HEK293 (cell line): ENCODE measurements around the gene KEAP1.

ENCODE experiments used
- GLI4 ChIP-seq: fragments of 450-650 bp; formaldehyde crosslinking; IDR thresholded peaks from 2 replicates; pipeline ENCODE4 v1.5.1; 2016; ENCODE audit warnings: missing biosample characterization, missing genetic modification characterization
- GLIS2 ChIP-seq: fragments of 450-650 bp; formaldehyde crosslinking; IDR thresholded peaks from 2 replicates; pipeline ENCODE4 v1.5.1; 2016; ENCODE audit warnings: missing biosample characterization, missing genetic modification characterization
- HOXD13 ChIP-seq: sonication (generic); formaldehyde crosslinking; IDR thresholded peaks from 2 replicates; pipeline ENCODE4 v1.8.0; 2022; ENCODE audit warnings: missing genetic modification reagents, borderline replicate concordance
- MYNN ChIP-seq: fragments of 450-650 bp; formaldehyde crosslinking; IDR thresholded peaks from 2 replicates; pipeline ENCODE4 v1.5.1; 2016; ENCODE audit warnings: missing biosample characterization, missing genetic modification characterization, borderline replicate concordance
- OSR2 ChIP-seq: fragments of 450-650 bp; formaldehyde crosslinking; IDR thresholded peaks from 2 replicates; pipeline ENCODE4 v1.5.1; 2016; ENCODE audit warnings: missing biosample characterization, missing genetic modification characterization
- REPIN1 ChIP-seq: fragments of 450-650 bp; formaldehyde crosslinking; IDR thresholded peaks from 2 replicates; pipeline ENCODE4 v1.5.1; 2017; ENCODE audit warnings: missing biosample characterization, missing genetic modification characterization, low read depth
- SP7 ChIP-seq: fragments of 450-650 bp; formaldehyde crosslinking; IDR thresholded peaks from 2 replicates; pipeline ENCODE4 v1.5.1; 2016; ENCODE audit warnings: missing biosample characterization, missing genetic modification characterization
- ZBTB17 ChIP-seq: fragments of 450-650 bp; formaldehyde crosslinking; IDR thresholded peaks from 2 replicates; pipeline ENCODE4 v1.5.1; 2016; ENCODE audit warnings: missing biosample characterization, missing genetic modification characterization
- ZBTB21 ChIP-seq: fragments of 450-650 bp; formaldehyde crosslinking; IDR thresholded peaks from 2 replicates; pipeline ENCODE4 v1.5.1; 2017; ENCODE audit warnings: missing biosample characterization, missing genetic modification characterization
- ZFP69B ChIP-seq: fragments of 450-650 bp; formaldehyde crosslinking; IDR thresholded peaks from 2 replicates; pipeline ENCODE4 v1.5.1; 2016; ENCODE audit warnings: missing biosample characterization, missing genetic modification characterization
- ZIC2 ChIP-seq: fragments of 450-650 bp; formaldehyde crosslinking; IDR thresholded peaks from 2 replicates; pipeline ENCODE4 v1.5.1; 2016; ENCODE audit warnings: missing biosample characterization, missing genetic modification characterization
- ZNF138 ChIP-seq: fragments of 450-650 bp; formaldehyde crosslinking; IDR thresholded peaks from 2 replicates; pipeline ENCODE4 v1.5.1; 2016; ENCODE audit warnings: missing biosample characterization, missing genetic modification characterization, borderline replicate concordance
- ZNF169 ChIP-seq: fragments of 450-650 bp; formaldehyde crosslinking; IDR thresholded peaks from 2 replicates; pipeline ENCODE4 v1.5.1; 2016; ENCODE audit warnings: missing biosample characterization, missing genetic modification characterization
- ZNF335 ChIP-seq: fragments of 450-650 bp; formaldehyde crosslinking; conservative IDR thresholded peaks from 2 replicates; pipeline ENCODE4 v1.5.1; 2016; ENCODE audit warnings: missing biosample characterization, missing genetic modification characterization
- ZNF37A ChIP-seq: fragments of 450-650 bp; IDR thresholded peaks from 2 replicates; pipeline ENCODE4 v1.5.1; 2018; ENCODE audit warnings: missing biosample characterization, missing genetic modification characterization
- ZNF423 ChIP-seq: fragments of 450-650 bp; formaldehyde crosslinking; IDR thresholded peaks from 2 replicates; pipeline ENCODE4 v1.5.1; 2016; ENCODE audit warnings: missing biosample characterization, missing genetic modification characterization
- ZNF558 ChIP-seq: fragments of 450-650 bp; formaldehyde crosslinking; IDR thresholded peaks from 2 replicates; pipeline ENCODE4 v1.5.1; 2016; ENCODE audit warnings: missing biosample characterization, missing genetic modification characterization
- ZNF621 ChIP-seq: fragments of 450-650 bp; formaldehyde crosslinking; IDR thresholded peaks from 2 replicates; pipeline ENCODE4 v1.5.1; 2017; ENCODE audit warnings: missing biosample characterization, missing genetic modification characterization
- ZNF629 ChIP-seq: fragments of 450-650 bp; formaldehyde crosslinking; IDR thresholded peaks from 2 replicates; pipeline ENCODE4 v1.5.1; 2017; ENCODE audit warnings: missing biosample characterization, missing genetic modification characterization
- ZNF747 ChIP-seq: fragments of 450-650 bp; formaldehyde crosslinking; IDR thresholded peaks from 2 replicates; pipeline ENCODE4 v1.5.1; 2016; ENCODE audit warnings: missing biosample characterization, missing genetic modification characterization
- ZXDB ChIP-seq: fragments of 450-650 bp; formaldehyde crosslinking; IDR thresholded peaks from 2 replicates; pipeline ENCODE4 v1.5.1; 2016; ENCODE audit warnings: missing biosample characterization, missing genetic modification characterization
- TF ChIP-seq, protein P1 (sequence below): fragments of 450-650 bp; formaldehyde crosslinking; IDR thresholded peaks from 2 replicates; pipeline ENCODE4 v1.5.1; 2016; ENCODE audit warnings: missing biosample characterization, missing genetic modification characterization
- TF ChIP-seq, protein P2 (sequence below): fragments of 450-650 bp; formaldehyde crosslinking; IDR thresholded peaks from 2 replicates; pipeline ENCODE4 v1.5.1; 2016; ENCODE audit warnings: missing biosample characterization, missing genetic modification characterization
- TF ChIP-seq, protein P3 (sequence below): fragments of 450-650 bp; formaldehyde crosslinking; IDR thresholded peaks from 2 replicates; pipeline ENCODE4 v1.5.1; 2016; ENCODE audit warnings: missing biosample characterization, missing genetic modification characterization, low read depth
- TF ChIP-seq, protein P4 (sequence below): fragments of 450-650 bp; IDR thresholded peaks from 2 replicates; pipeline ENCODE4 v1.5.1; 2018; ENCODE audit warnings: missing biosample characterization, missing genetic modification characterization
- TF ChIP-seq, protein P5 (sequence below): fragments of 450-650 bp; formaldehyde crosslinking; IDR thresholded peaks from 2 replicates; pipeline ENCODE4 v1.5.1; 2016; ENCODE audit warnings: missing biosample characterization, missing genetic modification characterization
- TF ChIP-seq, protein P6 (sequence below): fragments of 450-650 bp; formaldehyde crosslinking; IDR thresholded peaks from 2 replicates; pipeline ENCODE4 v1.5.1; 2017; ENCODE audit warnings: missing biosample characterization, missing genetic modification characterization

KEAP1 gene

DNA sequence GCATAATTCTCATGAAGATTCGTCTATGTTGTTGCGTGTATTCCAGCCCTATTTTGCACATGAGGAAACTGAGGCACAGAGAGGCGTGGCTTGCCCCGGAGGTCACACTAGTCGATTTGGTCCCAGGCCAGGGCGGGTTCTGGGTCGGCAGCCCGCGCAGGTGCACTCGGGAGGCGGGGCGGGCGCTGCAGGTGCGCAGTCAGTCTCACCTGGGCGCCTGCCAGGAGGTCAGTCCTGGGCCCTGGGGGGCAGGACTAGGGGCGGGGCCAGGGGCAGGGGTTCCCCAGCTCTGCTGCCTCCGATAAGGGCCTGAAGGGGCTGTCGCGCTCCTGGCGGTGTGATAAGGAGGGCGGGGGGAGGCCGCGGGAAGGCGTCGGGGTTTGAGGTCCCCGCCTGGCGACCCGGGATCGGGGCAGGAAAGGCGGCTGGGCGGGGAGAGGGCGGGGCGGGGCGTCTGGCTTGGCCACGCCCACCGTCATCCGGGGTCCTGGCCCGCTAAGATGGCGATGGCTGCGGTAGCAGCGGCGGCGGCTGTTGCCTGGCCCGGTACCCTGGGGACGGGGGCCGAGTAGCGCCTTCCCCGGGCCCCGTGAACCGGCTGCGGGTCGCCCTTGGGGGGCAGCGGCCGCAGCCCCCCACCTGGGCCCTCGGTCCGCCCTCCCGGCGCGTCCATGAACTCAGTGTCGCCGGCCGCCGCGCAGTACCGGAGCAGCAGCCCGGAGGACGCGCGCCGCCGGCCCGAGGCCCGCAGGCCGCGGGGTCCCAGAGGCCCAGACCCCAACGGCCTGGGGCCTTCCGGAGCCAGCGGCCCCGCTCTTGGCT is 40.5 kb upstream of the KEAP1 start, which contains the start of gene ATG4D (continued):
- no peak for TF ChIP-seq REPIN1 (tag by site-specific recombination)
- no peak for TF ChIP-seq ZNF558
- TF ChIP-seq HOXD13 (CRISPR knock-in tag) = no peak
- no peak for TF ChIP-seq ZNF169 (tag by site-specific recombination)
- TF ChIP-seq ZBTB17 (tag by site-specific recombination) = no peak; the same call in 1 of the 2 replicates
- TF ChIP-seq ZBTB21 (tag by site-specific recombination) = no peak
- no peak for TF ChIP-seq ZNF37A (tag by site-specific recombination)
- TF ChIP-seq ZNF629 (tag by site-specific recombination) = no peak
- peak; percentile 67 for TF ChIP-seq ZIC2 (tag by site-specific recombination)
- TF ChIP-seq, protein P1, sequence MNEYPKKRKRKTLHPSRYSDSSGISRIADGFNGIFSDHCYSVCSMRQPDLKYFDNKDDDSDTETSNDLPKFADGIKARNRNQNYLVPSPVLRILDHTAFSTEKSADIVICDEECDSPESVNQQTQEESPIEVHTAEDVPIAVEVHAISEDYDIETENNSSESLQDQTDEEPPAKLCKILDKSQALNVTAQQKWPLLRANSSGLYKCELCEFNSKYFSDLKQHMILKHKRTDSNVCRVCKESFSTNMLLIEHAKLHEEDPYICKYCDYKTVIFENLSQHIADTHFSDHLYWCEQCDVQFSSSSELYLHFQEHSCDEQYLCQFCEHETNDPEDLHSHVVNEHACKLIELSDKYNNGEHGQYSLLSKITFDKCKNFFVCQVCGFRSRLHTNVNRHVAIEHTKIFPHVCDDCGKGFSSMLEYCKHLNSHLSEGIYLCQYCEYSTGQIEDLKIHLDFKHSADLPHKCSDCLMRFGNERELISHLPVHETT (tag by site-specific recombination) = no peak
- no peak for TF ChIP-seq MYNN
- TF ChIP-seq, protein P2, sequence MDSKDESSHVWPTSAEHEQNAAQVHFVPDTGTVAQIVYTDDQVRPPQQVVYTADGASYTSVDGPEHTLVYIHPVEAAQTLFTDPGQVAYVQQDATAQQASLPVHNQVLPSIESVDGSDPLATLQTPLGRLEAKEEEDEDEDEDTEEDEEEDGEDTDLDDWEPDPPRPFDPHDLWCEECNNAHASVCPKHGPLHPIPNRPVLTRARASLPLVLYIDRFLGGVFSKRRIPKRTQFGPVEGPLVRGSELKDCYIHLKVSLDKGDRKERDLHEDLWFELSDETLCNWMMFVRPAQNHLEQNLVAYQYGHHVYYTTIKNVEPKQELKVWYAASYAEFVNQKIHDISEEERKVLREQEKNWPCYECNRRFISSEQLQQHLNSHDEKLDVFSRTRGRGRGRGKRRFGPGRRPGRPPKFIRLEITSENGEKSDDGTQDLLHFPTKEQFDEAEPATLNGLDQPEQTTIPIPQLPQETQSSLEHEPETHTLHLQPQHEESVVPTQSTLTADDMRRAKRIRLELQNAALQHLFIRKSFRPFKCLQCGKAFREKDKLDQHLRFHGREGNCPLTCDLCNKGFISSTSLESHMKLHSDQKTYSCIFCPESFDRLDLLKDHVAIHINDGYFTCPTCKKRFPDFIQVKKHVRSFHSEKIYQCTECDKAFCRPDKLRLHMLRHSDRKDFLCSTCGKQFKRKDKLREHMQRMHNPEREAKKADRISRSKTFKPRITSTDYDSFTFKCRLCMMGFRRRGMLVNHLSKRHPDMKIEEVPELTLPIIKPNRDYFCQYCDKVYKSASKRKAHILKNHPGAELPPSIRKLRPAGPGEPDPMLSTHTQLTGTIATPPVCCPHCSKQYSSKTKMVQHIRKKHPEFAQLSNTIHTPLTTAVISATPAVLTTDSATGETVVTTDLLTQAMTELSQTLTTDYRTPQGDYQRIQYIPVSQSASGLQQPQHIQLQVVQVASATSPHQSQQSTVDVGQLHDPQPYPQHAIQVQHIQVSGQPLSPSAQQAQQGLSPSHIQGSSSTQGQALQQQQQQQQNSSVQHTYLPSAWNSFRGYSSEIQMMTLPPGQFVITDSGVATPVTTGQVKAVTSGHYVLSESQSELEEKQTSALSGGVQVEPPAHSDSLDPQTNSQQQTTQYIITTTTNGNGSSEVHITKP = no peak
- TF ChIP-seq GLIS2 (tag by site-specific recombination) = peak; percentile 67
- TF ChIP-seq, protein P3, sequence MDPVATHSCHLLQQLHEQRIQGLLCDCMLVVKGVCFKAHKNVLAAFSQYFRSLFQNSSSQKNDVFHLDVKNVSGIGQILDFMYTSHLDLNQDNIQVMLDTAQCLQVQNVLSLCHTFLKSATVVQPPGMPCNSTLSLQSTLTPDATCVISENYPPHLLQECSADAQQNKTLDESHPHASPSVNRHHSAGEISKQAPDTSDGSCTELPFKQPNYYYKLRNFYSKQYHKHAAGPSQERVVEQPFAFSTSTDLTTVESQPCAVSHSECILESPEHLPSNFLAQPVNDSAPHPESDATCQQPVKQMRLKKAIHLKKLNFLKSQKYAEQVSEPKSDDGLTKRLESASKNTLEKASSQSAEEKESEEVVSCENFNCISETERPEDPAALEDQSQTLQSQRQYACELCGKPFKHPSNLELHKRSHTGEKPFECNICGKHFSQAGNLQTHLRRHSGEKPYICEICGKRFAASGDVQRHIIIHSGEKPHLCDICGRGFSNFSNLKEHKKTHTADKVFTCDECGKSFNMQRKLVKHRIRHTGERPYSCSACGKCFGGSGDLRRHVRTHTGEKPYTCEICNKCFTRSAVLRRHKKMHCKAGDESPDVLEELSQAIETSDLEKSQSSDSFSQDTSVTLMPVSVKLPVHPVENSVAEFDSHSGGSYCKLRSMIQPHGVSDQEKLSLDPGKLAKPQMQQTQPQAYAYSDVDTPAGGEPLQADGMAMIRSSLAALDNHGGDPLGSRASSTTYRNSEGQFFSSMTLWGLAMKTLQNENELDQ (tag by site-specific recombination) = no peak
- TF ChIP-seq, protein P4, sequence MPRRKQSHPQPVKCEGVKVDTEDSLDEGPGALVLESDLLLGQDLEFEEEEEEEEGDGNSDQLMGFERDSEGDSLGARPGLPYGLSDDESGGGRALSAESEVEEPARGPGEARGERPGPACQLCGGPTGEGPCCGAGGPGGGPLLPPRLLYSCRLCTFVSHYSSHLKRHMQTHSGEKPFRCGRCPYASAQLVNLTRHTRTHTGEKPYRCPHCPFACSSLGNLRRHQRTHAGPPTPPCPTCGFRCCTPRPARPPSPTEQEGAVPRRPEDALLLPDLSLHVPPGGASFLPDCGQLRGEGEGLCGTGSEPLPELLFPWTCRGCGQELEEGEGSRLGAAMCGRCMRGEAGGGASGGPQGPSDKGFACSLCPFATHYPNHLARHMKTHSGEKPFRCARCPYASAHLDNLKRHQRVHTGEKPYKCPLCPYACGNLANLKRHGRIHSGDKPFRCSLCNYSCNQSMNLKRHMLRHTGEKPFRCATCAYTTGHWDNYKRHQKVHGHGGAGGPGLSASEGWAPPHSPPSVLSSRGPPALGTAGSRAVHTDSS (tag by site-specific recombination) = no peak
- TF ChIP-seq SP7 (tag by site-specific recombination) = no peak
- no peak for TF ChIP-seq GLI4
- TF ChIP-seq ZNF747 = no peak
- TF ChIP-seq ZXDB = peak; percentile 48; the same call in 1 of the 2 replicates
- no peak for TF ChIP-seq ZNF423 (tag by site-specific recombination)
- TF ChIP-seq ZNF621 (tag by site-specific recombination) = no peak
- TF ChIP-seq, protein P5, sequence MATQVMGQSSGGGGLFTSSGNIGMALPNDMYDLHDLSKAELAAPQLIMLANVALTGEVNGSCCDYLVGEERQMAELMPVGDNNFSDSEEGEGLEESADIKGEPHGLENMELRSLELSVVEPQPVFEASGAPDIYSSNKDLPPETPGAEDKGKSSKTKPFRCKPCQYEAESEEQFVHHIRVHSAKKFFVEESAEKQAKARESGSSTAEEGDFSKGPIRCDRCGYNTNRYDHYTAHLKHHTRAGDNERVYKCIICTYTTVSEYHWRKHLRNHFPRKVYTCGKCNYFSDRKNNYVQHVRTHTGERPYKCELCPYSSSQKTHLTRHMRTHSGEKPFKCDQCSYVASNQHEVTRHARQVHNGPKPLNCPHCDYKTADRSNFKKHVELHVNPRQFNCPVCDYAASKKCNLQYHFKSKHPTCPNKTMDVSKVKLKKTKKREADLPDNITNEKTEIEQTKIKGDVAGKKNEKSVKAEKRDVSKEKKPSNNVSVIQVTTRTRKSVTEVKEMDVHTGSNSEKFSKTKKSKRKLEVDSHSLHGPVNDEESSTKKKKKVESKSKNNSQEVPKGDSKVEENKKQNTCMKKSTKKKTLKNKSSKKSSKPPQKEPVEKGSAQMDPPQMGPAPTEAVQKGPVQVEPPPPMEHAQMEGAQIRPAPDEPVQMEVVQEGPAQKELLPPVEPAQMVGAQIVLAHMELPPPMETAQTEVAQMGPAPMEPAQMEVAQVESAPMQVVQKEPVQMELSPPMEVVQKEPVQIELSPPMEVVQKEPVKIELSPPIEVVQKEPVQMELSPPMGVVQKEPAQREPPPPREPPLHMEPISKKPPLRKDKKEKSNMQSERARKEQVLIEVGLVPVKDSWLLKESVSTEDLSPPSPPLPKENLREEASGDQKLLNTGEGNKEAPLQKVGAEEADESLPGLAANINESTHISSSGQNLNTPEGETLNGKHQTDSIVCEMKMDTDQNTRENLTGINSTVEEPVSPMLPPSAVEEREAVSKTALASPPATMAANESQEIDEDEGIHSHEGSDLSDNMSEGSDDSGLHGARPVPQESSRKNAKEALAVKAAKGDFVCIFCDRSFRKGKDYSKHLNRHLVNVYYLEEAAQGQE (tag by site-specific recombination) = no peak
- no peak for TF ChIP-seq OSR2
- peak; percentile 80 for TF ChIP-seq ZNF335 (tag by site-specific recombination)
- TF ChIP-seq, protein P6, sequence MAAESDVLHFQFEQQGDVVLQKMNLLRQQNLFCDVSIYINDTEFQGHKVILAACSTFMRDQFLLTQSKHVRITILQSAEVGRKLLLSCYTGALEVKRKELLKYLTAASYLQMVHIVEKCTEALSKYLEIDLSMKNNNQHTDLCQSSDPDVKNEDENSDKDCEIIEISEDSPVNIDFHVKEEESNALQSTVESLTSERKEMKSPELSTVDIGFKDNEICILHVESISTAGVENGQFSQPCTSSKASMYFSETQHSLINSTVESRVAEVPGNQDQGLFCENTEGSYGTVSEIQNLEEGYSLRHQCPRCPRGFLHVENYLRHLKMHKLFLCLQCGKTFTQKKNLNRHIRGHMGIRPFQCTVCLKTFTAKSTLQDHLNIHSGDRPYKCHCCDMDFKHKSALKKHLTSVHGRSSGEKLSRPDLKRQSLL (tag by site-specific recombination) = no peak
- TF ChIP-seq ZFP69B (tag by site-specific recombination) = no peak
- no peak for TF ChIP-seq ZNF138 (tag by site-specific recombination)
